SK-N-SH (cell line): ENCODE results near the gene CERS6.

Experiments used
- CTCF ChIP-seq: fragments of 200-600 bp; sonication (generic); IDR thresholded peaks from 2 replicates; pipeline ENCODE4 v1.6.1; 2017; ENCODE audit warnings: antibody characterized with exemption, mild to moderate bottlenecking, moderate library complexity
- EP300 ChIP-seq, 2 experiments: IDR thresholded peaks; 2 replicates each; pipeline versions ENCODE4 v1.4.0 to v1.6.1; 2012; ENCODE audit warnings: borderline replicate concordance in 1 of 2, low read depth in 1 of 2, low read length in 1 of 2
- NRF1 ChIP-seq: IDR thresholded peaks from 2 replicates; pipeline ENCODE4 v1.6.1; 2012; ENCODE audit warnings: low read depth, mild to moderate bottlenecking, low read length
- POLR2AphosphoS5 ChIP-seq: IDR thresholded peaks from 2 replicates; pipeline ENCODE4 v1.6.1; 2012; ENCODE audit warnings: low read depth, low read length
- RAD21 ChIP-seq: IDR thresholded peaks from 2 replicates; pipeline ENCODE4 v1.6.1; 2012; ENCODE audit warnings: mild to moderate bottlenecking, low read length
- SMC3 ChIP-seq: IDR thresholded peaks from 2 replicates; pipeline ENCODE4 v1.6.1; 2012; ENCODE audit warnings: low read depth, low read length, improper control_type of control experiment
- TAF1 ChIP-seq: IDR thresholded peaks from 2 replicates; pipeline ENCODE4 v1.6.1; 2012; ENCODE audit warnings: low read depth, mild to moderate bottlenecking, low read length, moderate library complexity, borderline replicate concordance
- YY1 ChIP-seq: IDR thresholded peaks from 2 replicates; pipeline ENCODE4 v1.4.0; 2012; ENCODE audit warnings: low read depth, mild to moderate bottlenecking
- ZBTB33 ChIP-seq: IDR thresholded peaks from 2 replicates; pipeline ENCODE4 v1.4.0; 2012; ENCODE audit warnings: low read depth, borderline replicate concordance
- TF ChIP-seq, protein P1 (sequence below): IDR thresholded peaks from 2 replicates; pipeline ENCODE4 v1.4.0; 2012; ENCODE audit warnings: low read depth

DNA sequence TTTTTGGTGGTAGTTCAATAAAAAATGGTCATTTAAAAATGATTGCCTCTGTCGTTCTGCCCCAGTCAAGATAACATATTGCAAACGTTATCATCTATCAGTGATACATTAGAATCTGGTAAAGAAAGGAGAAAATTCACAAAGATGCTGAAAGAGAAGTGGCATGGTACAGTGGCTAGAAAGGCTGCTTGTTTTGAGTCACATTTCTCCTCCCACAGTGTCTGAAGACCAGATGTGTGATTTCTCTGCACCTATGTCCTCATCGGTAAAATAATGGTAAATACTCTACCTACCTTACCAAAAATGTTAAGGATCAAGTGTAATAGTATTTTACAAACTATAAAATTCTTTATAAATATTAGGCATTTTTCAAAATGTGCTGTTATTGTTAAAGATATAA is 270.3 kb downstream of the CERS6 start:
- TF ChIP-seq CTCF = no peak
- TF ChIP-seq POLR2AphosphoS5 = no peak
- TF ChIP-seq, protein P1, sequence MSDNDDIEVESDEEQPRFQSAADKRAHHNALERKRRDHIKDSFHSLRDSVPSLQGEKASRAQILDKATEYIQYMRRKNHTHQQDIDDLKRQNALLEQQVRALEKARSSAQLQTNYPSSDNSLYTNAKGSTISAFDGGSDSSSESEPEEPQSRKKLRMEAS = no peak
- TF ChIP-seq YY1 = no peak
- no peak for TF ChIP-seq RAD21
- no peak for TF ChIP-seq TAF1
- no peak for TF ChIP-seq SMC3
- TF ChIP-seq ZBTB33 = no peak
- TF ChIP-seq NRF1 = no peak
- no peak for TF ChIP-seq EP300 (IDR thresholded peaks at IDR 0.05; ENCODE audit: borderline replicate concordance in 1 of 2, low read depth in 1 of 2, low read length in 1 of 2)
